Measurements from ENCODE around the gene ITGA2. TPM values are rescaled to one million over a fixed set of nuclear protein-coding genes. Genes with fewer than 3 reads are reported as not detected.

Gene ITGA2
- polyA plus RNA-seq, 3 donors, result 0.34 to 0.99 (median 0.76) TPM

DNA sequence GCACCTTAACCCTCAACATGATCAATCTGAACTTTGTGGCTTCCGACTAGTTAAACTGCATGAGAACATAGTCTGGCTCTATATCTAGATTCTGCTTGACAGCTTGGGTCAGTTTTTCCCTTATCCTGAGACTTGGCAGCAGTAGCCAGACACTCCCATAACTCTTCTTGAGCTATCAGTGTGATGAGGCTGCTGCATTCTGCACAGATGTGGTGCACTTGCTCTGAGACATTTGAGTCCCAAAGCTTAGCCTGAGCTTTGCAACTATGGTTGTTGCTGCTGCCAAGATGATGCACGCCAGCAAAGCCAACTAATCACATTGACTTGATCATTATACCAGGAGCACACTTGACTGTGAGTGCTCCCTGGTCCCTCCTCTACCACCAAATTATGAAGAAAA lies 84.2 kb downstream of the ITGA2 start:
- whole genome bisulfite sequencing, 3 donors, result 61 to 82% (median 63%) methylated on average over 2 of the region's 2 CpGs
- H3K27ac ChIP-seq (ENCODE audit: low read depth, low read length), result no peak overlapping the region

- no peak overlapping the region for H3K27ac ChIP-seq (ENCODE audit: low read depth, low read length)
- 84 to 87% (median 86%) methylated on average over 2 of the region's 2 CpGs for WGBS, 3 donors
Observed at GRCh38 chr5:53076014-53076583, 86.9 kb downstream of the ITGA2 start.

GRCh38 chr5:53080271-53080670 lies 91.1 kb downstream of the ITGA2 start:
- H3K27ac ChIP-seq (ENCODE audit: low read depth, low read length), result no peak overlapping the region
- WGBS, 3 donors, result 78 to 89% (median 79%) methylated on average over 4 of the region's 4 CpGs

DNA sequence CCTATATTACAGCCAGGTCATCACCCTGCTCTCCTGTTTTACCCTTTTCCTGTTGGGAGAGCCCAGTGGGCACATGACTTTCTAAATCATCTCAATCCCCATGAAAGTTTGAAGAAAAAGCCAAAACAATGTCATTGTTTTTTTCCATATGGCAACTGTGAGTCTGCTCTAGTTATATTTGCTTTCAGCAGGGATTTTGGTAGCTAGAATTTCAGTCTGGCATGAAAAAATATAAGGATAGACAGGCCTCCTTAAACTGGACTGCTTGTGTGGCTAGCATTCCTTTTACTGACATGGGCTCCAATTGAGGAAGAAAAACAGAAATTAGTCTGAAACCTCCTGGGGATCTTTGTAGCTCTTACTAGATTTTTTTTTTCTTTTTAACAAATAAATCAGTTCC lies 94.8 kb downstream of the ITGA2 start:
- no peak overlapping the region for H3K27ac ChIP-seq (ENCODE audit: low read depth, low read length)

- 74 to 82% (median 76%) methylated on average over 4 of the region's 4 CpGs for WGBS, 3 donors
Observed at GRCh38 chr5:53084546-53085255, 95.5 kb downstream of the ITGA2 start.

GRCh38 chr5:53087171-53087570 lies 98.0 kb downstream of the ITGA2 start:
- no peak overlapping the region for H3K27ac ChIP-seq (ENCODE audit: low read depth, low read length)

More at GRCh38 chr5:53084546-53085255, 95.5 kb downstream of the ITGA2 start:
- no peak overlapping the region for H3K27ac ChIP-seq (ENCODE audit: low read depth, low read length)

GRCh38 chr5:53087621-53088121 lies 98.5 kb downstream of the ITGA2 start:
- whole genome bisulfite sequencing, 3 donors, result 96 to 100% (median 97%) methylated on average over 1 of the region's 1 CpG
- H3K27ac ChIP-seq (ENCODE audit: low read depth, low read length), result no peak overlapping the region

More at GRCh38 chr5:53087171-53087570, 98.0 kb downstream of the ITGA2 start:
- 92 to 97% (median 96%) methylated on average over 1 of the region's 1 CpG for WGBS, 3 donors

DNA sequence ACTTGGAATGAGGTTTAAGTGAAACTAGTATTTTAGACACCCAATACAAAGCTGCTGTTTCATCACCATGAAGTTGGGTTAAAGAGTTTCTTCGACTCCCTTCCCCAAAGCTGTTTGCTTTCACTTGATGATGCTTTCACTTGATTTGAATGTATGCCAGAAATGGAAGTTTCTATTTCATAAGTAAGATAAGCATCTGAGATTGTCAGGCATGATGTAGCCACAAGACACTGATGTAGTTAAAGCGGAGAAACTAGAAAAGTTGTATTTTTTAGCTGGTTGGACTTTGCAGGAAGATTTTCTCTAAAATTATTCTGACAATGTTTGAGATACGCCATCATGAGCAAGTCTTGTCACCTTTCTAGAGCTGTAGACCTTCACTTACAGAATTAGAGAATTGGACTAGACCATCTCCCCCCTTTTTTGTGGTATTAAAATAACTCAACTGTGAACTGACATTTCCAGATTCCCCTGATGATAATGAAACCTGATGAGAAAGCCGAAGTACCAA lies 100.4 kb downstream of the ITGA2 start:
- WGBS, 3 donors, result 71 to 90% (median 79%) methylated on average over 4 of the region's 4 CpGs

GRCh38 chr5:53090229-53090628 lies 101.1 kb downstream of the ITGA2 start:
- WGBS, 3 donors, result 72 to 79% (median 75%) methylated on average over 5 of the region's 5 CpGs
- no peak overlapping the region for H3K27ac ChIP-seq (ENCODE audit: low read depth, low read length)

More for the DNA sequence above, 100.4 kb downstream of the ITGA2 start:
- H3K27ac ChIP-seq (ENCODE audit: low read depth, low read length), result no peak overlapping the region

GRCh38 chr5:53091289-53091688 lies 102.1 kb downstream of the ITGA2 start:
- 80 to 83% (median 82%) methylated on average over 2 of the region's 2 CpGs for WGBS, 3 donors
- H3K27ac ChIP-seq (ENCODE audit: low read depth, low read length), result no peak overlapping the region

DNA sequence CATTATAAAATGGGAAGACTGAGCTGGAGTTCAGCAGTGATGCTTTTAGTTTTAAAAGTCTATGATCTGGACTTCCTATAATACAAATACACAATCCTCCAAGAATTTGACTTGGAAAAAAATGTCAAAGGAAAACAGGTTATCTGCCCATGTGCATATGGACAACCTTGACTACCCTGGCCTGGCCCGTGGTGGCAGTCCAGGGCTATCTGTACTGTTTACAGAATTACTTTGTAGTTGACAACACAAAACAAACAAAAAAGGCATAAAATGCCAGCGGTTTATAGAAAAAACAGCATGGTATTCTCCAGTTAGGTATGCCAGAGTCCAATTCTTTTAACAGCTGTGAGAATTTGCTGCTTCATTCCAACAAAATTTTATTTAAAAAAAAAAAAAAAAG lies 103.1 kb downstream of the ITGA2 start:
- 43 to 76% (median 74%) methylated on average over 2 of the region's 2 CpGs for WGBS, 3 donors
- H3K27ac ChIP-seq (ENCODE audit: low read depth, low read length), result no peak overlapping the region

DNA sequence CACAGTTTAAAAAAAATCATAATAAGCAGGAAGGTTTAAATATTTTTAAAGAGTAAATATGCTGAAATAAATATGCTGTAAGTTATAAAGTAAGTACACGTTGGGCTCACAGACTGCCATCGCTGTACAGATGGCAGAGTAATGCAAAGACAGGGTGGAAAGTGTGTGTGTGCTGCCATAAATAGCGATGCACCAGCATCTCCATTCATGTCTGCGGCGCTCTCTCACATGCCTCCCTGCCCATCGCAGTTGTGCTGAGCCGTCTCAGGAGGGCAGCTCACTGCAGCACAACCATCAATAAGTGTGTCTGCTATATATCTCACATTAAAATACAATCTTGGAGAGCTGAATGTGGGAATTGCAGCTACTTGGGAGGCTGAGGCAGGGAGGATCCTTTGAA lies 106.1 kb downstream of the ITGA2 start:
- 85 to 92% (median 87%) methylated on average over 7 of the region's 7 CpGs for WGBS, 3 donors
- H3K27ac ChIP-seq (ENCODE audit: low read depth, low read length), result no peak overlapping the region

DNA sequence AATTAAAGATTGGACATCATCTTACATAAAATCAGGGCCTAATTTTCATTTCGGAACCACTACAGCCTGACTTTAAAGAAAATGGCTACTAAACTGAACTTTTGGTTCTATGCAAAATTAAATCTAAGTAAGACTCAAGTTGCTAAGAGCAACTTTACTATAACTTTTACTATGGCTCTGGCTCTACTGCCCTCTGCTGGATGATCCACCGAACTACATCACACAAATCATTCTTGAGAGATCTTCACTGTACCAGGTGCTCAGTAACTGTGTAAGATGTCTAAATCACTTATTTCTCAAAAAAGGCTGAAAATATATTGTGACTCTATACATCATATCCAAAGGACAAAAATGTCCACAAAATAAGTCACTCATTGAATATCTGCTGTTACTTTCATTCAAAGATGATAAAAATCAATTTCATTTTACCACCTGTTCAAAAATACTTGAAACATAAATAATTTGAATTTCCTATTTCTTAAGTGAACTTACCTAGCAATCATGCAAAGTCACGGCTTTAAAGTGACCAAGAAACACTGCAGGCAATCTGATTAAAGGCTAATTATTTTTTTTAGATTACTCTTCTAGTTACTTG lies 106.9 kb downstream of the ITGA2 start:
- H3K27ac ChIP-seq (ENCODE audit: low read depth, low read length), result no peak overlapping the region
- WGBS, 3 donors, result 13 to 18% (median 16%) methylated on average over 3 of the region's 3 CpGs

GRCh38 chr5:53099546-53099945 lies 110.4 kb downstream of the ITGA2 start:
- no peak overlapping the region for H3K27ac ChIP-seq (ENCODE audit: low read depth, low read length)
- WGBS, 3 donors, result 62 to 76% (median 65%) methylated on average over 2 of the region's 2 CpGs

DNA sequence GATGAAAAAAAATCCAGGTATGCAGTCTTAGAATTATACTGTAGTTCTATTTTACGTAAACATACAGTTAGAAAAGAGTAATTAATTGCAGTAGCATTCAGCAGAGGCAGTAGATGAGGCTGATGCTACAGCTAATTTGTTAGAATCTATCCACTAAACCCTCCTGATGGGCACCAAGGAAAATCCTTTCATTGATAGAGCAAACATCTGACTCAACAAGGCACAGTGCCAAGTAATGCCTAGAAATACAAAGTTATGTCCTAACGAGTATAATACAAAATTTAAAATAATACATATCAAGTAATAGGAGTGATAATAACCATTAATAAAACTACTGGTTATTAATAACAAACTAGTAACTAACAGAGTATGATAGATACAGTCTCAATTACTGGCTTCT lies 111.5 kb downstream of the ITGA2 start:
- 69 to 85% (median 85%) methylated on average over 2 of the region's 2 CpGs for WGBS, 3 donors
- H3K27ac ChIP-seq (ENCODE audit: low read depth, low read length), result no peak overlapping the region

GRCh38 chr5:53105611-53106300 lies 116.6 kb downstream of the ITGA2 start:
- 84 to 91% (median 89%) methylated on average over 5 of the region's 5 CpGs for WGBS, 3 donors
- no peak overlapping the region for H3K27ac ChIP-seq (ENCODE audit: low read depth, low read length)

- no peak overlapping the region for H3K27ac ChIP-seq (ENCODE audit: low read depth, low read length)
- WGBS, 3 donors, result 1 to 2% (median 1%) methylated on average over 11 of the region's 11 CpGs
Observed at GRCh38 chr5:53109056-53109442, 119.9 kb downstream of the ITGA2 start.

DNA sequence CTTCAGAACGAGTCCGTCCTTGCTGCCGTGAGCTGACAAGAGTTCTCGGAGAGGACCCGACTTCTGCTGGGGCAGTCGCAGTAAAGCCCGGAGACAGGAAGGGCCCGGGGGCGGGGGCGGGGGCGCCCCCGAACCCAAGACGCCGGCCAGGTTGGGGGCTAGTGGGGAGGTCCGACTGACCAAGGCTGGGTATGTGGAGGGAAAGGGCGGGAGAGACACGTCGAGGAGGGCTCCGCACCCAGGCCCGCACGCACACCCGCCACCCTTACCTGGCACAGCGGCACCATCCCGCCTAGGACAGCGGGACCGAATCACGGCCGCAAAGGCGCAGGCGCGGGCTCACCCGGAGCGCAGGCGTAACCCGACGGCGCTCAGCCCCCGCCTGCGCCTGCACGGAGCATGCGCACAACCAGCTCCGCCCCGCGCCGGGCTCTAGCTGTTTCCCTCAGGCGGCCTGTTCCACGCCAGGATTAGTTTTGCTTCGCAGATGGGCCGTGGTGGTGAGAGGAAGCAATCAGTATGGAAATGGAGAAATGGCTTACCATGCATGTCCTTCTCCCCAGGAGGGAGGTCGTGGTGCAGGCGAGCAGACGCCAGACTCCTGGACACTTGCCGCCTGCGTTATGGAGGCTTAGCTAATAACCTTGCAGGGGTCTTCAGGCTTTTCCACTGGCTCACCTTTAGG lies 120.4 kb downstream of the ITGA2 start, which contains the start of gene MOCS2:
TSS of gene MOCS2 (minus strand) at position 315 of the 685 bp plus-strand sequence. CDS start 2,583 bp downstream, outside the sequence.
- WGBS, 3 donors, result 0 to 1% (median 0%) methylated on average over 54 of the region's 54 CpGs
- no peak within 1 kb of the TSS for H3K27ac ChIP-seq (ENCODE audit: low read depth, low read length)
